Omental fat pad (tissue), 4 donors: ENCODE results near the gene SLC10A3. TPM values are rescaled to one million over a fixed set of nuclear protein-coding genes. Genes with fewer than 3 reads are reported as not detected.
A peak's percentile ranks its signal among the peaks of the same experiment; 100 is the strongest.
"Not testable (repeated sequence)": the region's sequence is repeated elsewhere in the genome, so short reads cannot be mapped to it uniquely, and the experiment has no call there.

Experiments
- ATAC-seq: fragments of 150-250 bp; one replicate; pipeline ENCODE4 v1.9.1; 2016; ENCODE audit warnings: mild to moderate bottlenecking, moderate library complexity; ENCODE audit not compliant: low FRiP score
- DNase-seq: peaks from one replicate; pipeline ENCODE4 v3.0.0-alpha.2; 2019; ENCODE audit warnings: low spot score
- total RNA-seq, 4 donors: library from RNA; depleted of rRNA; stranded (reverse); fragments of >200 nt; gene quantifications; one replicate each; pipeline ENCODE4 v1.1.0, GENCODE V29; 2016
- TF ChIP-seq, protein P1 (sequence below), 3 donors: fragments of 450-650 bp; IDR thresholded peaks; one replicate each; pipeline ENCODE4 v1.5.1; 2016 to 2017; ENCODE audit warnings: antibody characterized with exemption in 3 of 3, mild to moderate bottlenecking in 3 of 3, moderate library complexity in 2 of 3

SLC10A3 gene
- total RNA-seq, 4 donors from 2014 or later = 22.9 to 29.7 (median 26.9) TPM

DNA sequence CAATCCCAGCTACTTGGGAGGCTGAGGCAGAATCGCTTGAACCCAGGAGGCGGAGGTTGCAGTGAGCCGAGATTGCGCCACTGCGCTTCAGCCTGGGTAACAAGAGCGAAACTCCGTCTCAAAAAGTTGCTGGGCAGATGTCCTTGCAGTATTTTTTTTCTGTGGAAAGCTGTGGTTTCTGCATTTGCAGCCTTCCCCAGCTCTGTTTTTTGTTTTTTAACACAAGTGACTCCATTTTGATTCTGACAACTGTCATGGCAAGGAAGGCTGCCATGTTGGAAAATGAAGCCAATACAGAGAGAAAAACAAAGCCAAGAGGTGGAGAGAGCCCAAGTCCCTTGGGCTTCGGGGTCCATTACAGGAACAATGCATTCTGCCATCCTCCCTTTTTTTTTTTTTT lies 11.7 kb upstream of the SLC10A3 start:
- DNase-seq (no peak), ATAC-seq (no peak)
- TF ChIP-seq, protein P1, sequence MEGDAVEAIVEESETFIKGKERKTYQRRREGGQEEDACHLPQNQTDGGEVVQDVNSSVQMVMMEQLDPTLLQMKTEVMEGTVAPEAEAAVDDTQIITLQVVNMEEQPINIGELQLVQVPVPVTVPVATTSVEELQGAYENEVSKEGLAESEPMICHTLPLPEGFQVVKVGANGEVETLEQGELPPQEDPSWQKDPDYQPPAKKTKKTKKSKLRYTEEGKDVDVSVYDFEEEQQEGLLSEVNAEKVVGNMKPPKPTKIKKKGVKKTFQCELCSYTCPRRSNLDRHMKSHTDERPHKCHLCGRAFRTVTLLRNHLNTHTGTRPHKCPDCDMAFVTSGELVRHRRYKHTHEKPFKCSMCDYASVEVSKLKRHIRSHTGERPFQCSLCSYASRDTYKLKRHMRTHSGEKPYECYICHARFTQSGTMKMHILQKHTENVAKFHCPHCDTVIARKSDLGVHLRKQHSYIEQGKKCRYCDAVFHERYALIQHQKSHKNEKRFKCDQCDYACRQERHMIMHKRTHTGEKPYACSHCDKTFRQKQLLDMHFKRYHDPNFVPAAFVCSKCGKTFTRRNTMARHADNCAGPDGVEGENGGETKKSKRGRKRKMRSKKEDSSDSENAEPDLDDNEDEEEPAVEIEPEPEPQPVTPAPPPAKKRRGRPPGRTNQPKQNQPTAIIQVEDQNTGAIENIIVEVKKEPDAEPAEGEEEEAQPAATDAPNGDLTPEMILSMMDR (IDR thresholded peaks at IDR 0.05) = no peak

DNA sequence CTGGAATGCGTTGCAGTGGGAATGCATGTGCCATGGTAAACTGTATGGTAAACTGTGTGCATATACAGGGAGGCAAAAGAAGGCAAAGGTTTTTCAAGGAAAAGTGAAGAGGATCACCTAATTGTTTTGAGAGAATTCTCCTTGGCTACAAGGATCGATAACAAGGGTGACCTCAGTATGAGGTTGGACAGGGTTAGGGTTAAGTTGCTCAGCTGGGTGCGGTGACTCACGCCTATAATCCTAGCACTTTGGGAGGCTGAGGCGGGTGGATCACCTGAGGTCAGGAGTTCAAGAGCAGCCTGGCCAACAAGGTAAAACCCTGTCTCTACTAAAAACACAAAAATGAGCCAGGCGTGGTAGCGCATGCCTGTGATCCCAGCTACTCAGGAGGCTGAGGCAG lies 11.0 kb upstream of the SLC10A3 start:
- not testable (repeated sequence) for ATAC-seq

DNA sequence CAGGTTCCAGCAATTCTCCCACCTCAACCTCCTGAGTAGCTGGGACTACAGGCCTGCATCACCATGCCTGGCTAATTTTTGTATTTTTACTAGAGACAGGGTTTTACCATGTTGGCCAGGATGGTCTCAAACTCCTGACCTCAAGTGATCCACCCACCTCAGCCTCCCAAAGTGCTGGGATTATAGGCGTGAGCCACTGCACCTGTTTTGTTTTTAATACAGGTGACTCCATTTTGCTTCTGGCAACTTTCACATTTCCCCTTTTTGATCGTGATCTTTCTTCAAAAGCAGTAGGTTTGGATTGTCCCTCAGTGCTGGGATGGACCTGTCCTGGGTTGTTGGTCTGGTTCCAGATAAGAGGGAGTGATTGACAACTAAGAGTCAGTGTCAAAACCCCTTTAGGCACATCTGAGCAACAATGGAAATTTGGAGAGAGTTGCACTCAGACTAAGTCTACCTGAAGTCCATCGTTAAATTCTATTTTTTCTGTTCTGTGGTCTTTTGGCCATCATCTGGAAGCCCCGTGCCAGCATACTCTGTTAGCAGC lies 6.2 kb upstream of the SLC10A3 start:
- DNase-seq, ATAC-seq: not testable (repeated sequence)

More for the DNA sequence above, 11.0 kb upstream of the SLC10A3 start:
- DNase-seq = not testable (repeated sequence)

DNA sequence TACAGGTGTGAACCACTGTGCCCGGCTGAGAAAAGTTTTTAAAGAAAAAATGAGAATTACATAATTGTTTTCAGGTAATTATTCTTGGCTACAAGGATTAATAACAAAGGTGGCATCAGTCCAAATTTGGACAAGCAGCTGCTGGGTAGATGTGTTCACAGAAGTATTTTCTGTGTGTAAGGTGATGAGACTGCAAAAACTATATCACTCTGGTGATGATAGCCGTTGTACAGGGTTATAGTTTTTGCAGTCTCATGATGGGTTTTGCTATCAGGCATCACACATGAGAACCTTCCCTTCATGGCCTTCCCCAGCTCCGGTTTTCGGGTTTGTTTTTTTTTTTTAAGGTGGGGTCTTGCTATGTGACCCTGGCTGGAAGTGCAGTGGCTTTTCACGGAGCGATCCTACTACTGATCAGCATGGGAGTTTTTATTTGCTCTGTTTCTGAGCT lies 5.1 kb upstream of the SLC10A3 start:
- no peak for ATAC-seq
- TF ChIP-seq, protein P1 (IDR thresholded peaks at IDR 0.05) = no peak
- DNase-seq = no peak

DNA sequence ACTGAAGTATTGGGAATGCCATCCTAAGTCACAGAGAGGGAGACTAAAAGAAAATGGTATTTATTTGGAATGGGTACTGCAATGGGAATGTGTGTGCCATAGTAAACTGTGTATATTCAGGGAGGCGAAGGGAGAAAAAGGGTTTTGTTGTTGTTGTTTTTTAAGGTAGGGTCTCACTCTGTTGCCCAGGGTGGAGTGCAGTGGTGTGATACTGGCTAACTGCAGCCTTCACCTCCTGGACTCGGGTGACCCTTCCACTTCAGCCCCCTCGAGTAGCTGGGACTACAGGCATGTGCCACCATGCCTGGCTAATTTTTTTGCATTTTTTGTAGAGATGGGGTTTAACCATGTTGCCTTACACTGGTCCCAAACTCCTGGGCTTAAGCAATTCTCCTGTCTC lies 4.3 kb upstream of the SLC10A3 start:
- no peak for ATAC-seq
- TF ChIP-seq, protein P1 (IDR thresholded peaks at IDR 0.05) = no peak

DNA sequence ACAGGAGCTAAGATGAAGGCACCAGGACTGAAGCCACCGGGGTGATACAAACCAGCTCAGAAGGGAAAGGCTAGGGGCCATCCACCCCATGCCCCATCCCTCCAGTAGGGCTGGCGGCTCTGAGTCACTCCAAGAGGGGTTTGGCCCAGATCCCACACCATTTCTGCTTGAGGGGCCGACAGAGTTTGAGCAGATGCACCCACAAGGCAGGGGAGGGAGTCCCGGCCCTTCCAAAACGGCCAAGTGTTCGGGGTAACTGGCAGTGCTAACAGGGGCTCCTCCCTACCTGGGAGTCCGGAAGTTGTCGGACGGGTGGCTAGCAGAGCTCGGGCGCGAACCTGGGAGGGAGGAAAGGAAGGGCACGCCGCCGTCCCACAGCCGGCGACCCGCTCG lies 412 bp downstream of the SLC10A3 start:
- ATAC-seq (peak; percentile 20), DNase-seq (no peak)
- TF ChIP-seq, protein P1 (IDR thresholded peaks at IDR 0.05) = no peak

More for the DNA sequence above, 4.3 kb upstream of the SLC10A3 start:
- no peak for DNase-seq

DNA sequence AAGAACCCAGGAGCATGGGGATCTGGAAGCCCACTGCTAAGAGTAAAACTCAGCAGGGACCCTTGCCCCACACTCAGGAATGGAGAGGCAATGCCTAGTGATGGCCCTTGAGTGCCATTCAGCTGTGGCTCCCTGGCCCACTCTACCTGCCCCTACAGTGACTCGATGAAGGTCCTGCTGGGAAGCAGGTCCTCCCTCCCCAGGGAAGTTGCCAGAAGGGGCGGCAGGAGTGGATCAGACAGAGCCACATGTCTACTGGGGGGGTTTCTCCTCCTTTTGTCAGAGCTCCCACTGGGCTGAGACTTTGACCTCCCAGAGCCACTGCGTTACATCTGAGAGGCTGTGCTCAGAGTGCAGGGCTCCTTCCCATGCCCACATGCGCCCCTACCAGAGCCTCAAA lies 1.2 kb downstream of the SLC10A3 start:
- ATAC-seq (no peak), DNase-seq (no peak)
- TF ChIP-seq, protein P1 (IDR thresholded peaks at IDR 0.05) = no peak

DNA sequence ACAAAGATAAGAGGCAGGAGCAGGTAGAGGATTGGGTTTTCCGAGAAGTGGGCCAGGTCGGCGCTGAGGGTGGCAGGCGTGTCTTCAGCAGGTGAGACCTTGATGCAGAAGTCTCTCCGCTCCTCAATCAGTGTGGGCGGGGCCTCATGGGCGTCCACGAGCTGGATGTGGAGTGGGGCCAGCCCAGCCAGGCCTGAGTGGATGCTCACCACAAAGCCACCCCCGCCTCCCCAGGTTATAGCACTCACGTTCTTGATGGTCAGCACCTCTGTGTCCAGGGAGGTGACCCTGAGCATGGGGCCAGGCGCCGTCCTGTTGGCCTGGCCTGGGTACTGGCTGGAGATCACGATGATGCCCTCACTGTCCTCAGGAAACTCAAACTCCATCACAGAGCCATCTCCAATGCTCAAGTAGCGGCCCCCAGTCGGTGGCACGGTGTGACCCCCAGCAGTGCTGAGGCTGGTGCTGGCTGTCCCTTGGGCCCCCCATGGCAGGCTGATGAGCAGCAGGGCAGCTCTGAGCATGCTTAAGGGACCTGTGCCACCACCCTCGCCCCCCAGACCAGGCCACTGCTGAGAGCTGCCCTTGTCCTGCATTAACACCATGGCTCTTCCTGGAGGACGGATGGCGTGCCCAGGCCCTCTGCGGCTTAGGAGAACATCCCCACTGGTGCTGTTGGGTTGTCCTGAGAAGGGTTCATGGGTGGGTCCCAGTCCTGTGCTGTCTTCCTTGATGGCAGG lies 1.9 kb downstream of the SLC10A3 start:
- ATAC-seq (no peak), DNase-seq (no peak)
- TF ChIP-seq, protein P1 (IDR thresholded peaks at IDR 0.05) = no peak
